ENCODE data around the gene HMGA1.
"Not testable (repeated sequence)": the region's sequence is repeated elsewhere in the genome, so short reads cannot be mapped to it uniquely, and the experiment has no call there.

- TF ChIP-seq CTCF, POLR2A, POLR2AphosphoS5, EP300 (IDR thresholded peaks at IDR 0.05): not testable (repeated sequence)
Measured at GRCh38 chr6:34252395-34252794, 15.7 kb downstream of the HMGA1 start.
